Lower leg skin (tissue), 3 donors: Measurements from ENCODE around the gene UBLCP1.

Experiments
- CTCF ChIP-seq, 3 donors: fragments of 450-650 bp; IDR thresholded peaks; one replicate each; pipeline ENCODE4 v1.5.1; 2016; ENCODE audit warnings: antibody characterized with exemption in 3 of 3, mild to moderate bottlenecking in 3 of 3, moderate library complexity in 2 of 3
- POLR2A ChIP-seq, 2 donors: fragments of 450-650 bp; IDR thresholded peaks; one replicate each; pipeline ENCODE4 v1.6.1; 2016 to 2017; ENCODE audit warnings: antibody characterized with exemption in 2 of 2, mild to moderate bottlenecking in 1 of 2, moderate library complexity in 1 of 2

- no peak for TF ChIP-seq CTCF (IDR thresholded peaks at IDR 0.05)
- no peak for TF ChIP-seq POLR2A (IDR thresholded peaks at IDR 0.05)
Measured at GRCh38 chr5:159240301-159240870, 22.7 kb upstream of the UBLCP1 start.
